ENCODE measurements around the gene MYO9A.
A peak's percentile ranks its signal among the peaks of the same experiment; 100 is the strongest.

MYO9A gene

DNA sequence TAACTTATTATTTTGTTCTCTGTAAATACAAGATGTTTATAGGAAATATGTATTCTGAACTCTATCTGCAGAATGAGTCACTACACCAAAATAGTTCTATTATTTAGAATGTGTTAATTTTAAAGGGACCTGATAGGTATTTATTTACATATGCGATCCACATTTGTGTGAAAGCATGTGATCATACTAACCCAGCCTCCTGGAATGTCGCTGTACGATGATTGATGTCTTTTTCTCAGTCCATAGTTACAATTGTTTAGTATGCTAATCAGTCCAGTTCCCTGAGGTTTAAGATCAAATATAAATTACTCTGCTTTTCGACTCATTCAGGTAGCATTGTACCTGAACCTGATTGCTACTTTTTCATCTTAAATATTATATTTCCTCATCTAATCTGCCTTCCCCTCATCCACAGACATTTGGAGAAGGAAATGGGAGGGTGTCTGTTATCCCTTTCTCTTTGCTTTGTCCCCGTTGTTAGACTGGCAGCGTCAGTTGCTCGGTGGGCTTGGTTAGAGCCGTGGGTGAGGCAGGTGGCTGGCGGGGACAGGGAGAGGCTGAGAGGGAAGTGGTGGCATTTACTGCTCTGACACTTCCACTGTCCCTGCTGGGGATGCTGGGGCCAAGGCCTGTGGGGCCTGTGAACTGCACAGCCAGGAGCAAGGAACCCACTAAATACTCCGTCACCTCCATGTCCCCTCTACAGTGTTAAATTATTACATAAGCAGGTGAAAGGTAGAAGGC, 335.4 kb downstream of the MYO9A start:
- DNase-seq (ENCODE audit: low read depth in 3 of 3): no peak

DNA sequence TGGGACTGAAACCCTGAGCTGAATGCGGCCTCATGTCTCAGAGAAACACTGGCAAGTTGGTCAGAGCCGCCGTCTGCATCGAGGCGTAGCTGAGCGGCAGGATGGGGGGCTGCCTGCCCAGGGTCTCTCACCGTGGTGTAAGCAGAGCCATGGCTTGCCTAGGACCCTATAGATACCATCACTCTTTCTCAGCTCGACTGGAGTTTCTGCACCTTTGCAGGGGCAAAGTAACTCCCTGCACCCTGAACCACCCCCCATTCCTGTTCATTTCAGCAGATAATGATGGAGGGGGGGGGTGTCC, 336.0 kb downstream of the MYO9A start:
- DNase-seq (ENCODE audit: low read depth in 3 of 3): no peak

DNA sequence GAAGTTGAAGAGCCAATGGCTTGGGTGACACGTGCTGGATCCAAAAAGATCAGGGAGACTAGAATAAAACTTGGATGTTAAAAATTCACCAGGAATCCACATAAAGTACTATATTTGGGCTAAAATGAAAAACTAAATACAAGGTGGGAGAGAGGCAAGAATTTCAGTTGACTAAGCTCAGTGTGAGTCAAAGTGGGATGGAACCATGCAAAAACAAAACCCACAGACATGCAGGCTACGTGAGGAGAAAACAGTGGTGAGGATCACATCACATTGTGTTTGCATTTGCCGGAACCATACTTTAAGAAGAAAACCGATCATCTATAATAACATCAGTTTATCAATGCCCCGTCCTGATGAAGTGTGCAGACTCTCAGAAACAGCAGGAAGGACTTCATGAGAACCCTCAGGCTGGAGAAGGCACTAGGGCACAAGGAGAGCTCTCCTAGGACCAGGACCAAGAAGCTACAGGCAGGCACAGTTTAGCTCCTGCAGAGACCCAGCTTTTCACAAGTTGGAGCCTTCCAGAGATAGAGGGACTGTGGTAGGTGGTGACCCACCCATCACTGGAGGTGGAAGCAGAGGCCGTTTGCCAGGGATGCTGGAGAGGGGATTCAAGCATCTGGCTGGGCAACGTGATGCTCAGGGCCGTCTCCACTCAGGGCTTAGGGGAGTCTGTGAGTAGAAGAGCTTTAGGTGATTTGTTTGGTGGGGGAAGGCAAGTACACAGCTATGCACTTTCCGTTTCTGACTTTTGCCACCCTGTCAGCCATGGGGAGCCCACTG, 336.6 kb downstream of the MYO9A start:
- no peak for DNase-seq (ENCODE audit: low read depth in 3 of 3)

DNA sequence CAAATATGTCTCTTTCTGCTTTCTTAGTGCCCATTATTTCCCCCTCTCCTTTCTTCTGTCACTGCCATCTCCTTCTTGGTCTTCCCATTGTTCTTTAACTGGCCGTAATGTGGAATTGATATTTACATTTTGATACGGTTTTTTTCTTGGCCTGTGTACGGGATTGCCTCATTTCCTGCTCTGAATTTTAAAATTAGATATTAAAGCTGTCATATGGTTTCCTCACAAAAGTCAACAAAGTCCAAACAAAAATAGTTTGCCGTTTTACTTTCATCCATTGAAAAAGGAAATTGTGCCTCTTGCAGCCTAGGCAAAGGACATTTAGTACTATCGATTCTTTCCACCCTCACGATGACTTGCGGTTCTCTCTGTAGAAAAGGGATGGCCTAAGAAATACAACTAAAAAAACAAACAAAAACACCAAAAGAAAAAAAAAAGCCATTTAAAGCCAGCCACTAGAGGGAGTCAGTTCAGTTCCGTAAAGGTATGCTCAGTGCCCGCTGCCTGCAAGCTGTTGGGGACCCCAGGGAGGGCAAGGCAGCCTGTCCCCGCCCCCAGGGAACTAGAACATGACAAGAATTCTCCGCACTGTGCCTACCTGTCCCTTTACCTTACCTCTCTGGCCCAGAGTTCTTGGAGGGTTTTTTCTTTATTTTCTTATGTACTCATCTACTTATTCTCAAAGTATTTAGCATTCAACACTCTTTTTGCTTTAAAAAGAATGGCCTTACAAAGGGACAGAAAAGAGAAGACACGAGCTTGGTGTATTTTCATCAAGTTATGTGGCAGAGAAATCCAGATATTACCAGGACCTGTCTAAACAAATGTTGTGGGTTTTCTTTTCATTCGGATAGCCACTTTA, 337.6 kb downstream of the MYO9A start:
- peak in 1 of 3 experiments; percentile 5 for DNase-seq (ENCODE audit: low read depth in 3 of 3)

DNA sequence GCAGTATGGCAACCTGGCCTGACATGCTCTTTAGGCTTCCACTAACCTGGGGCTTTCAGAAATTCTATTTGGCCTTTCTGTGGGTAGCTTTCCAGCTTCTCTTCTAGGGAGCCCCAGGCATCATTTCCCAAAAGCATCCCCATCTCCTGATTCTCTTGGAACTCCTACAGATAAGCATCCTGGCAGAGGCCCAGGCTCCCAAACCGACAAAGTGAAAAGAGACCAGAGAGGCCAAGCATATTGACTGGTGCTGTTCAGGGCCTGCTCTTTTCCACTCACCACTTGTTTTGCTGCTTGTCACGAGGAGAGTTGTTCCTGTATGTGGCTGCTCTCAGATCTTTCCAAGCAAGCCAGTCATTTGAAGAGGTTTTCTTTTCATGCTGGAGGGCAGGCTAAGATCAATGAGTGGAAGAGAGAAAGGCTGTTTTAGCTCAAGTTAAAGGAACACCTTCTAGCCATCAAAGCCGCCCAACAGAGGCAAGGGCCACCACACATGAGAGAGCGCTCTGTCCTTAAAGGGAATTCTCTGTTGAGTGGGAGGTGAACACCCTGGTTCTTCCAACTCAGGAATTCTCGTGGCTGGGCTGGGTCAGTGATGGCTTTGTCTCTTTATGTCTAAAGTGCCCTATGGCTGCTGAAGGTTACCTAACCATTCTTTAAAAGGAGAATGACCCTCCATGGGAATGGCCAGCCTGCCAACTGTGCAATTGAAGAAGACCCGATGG, 338.7 kb downstream of the MYO9A start:
- no peak for DNase-seq (ENCODE audit: low read depth in 3 of 3)

DNA sequence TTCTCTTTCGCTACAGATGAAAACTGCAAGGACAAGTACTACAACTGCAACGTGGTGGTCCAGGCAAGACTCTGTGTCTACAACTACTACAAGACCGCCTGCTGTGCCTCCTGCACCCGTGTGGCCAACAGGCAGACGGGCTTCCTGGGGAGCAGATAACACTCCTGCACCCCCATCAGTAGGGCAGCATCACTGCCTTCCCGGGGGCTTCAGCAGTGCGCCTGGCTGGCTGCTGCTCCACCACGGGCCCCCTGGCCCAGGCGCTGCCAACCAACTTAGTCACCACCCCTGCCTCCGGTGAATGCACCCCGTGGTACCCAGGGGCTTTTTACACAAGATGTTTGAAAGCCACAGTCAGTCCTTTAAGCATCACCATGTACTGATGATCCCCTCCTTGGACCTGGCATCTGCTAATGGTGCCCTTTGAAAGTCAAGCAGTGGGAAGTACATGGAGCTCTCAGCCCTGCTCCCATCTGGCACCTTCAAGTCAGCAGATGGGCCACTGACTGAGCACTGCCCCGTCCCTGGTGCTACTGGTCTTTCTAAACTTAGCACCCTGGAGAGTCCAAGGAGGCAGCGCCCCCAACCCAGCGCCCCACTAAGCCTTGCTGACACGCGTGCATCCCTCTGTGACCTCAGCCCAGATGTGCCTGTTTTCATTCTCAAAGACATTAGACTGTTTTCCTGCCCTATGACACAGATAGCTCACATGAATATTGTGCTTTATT, 340.6 kb downstream of the MYO9A start:
- DNase-seq (ENCODE audit: low read depth in 3 of 3): no peak

DNA sequence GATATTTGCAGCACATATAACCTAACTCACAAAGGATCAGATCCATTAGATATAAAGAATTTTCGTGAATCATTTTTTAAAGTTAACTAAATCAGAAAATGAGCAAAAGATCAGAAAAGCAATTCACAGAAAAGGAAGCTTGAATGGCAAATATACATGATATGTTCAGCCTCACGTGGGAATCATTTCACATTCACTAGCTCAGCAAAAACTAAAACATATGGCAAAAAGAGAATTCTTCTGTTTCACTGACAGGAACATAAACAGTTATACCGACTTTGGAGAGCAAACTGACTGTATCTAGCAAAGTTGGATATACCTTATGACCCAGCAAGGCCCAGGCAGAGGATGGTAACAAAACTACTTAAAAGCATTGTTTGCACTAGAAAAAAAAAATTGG, 341.6 kb downstream of the MYO9A start:
- no peak for DNase-seq (ENCODE audit: low read depth in 3 of 3)

DNA sequence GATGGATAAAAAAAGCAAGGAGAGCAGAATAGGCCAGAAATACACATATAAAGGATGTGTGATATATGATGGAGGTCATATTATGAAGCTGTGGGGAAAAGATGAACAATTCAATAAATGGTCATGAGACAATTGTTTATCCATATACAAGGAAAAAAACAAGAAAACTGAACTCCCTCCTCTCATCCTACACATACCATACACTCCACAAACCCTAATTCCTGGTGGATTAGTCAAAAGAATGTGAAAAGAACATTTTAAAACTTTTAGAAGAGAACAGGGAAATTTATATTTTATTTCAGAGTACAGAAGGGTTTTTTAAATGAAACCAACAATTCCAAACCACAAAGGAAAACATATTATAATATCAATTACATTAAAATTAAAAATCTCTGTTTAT, 342.1 kb downstream of the MYO9A start:
- no peak for DNase-seq (ENCODE audit: low read depth in 3 of 3)

DNA sequence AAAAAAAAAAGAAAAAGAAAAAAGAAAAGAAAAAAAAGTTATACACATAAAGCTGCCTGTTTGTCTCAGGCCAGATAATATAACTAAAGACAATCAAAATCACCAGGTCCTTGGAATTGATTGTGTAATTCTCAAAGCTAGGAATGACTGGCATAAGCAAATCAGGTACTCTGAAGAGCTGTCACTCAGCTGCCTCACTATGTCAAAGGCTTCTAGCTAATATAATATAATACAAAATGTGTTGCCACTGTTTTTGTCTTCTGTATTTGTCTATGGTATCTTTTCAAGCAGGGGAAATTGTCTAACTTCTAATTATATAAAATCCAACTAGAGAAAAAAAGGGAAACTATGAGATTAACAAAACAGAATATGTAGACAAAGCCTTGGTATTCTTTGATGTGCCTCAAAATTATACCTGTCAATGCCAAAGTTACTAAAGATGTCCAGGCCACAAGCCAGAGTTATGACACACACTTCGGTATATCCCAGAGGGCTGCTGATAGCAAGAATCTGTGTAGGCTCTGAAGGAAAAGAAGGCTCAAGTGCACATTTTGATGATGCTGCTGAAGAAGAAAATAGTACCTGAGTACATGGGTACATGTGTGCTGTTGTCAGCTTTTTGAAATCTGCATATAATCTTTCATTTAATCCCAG, 344.6 kb downstream of the MYO9A start:
- no peak for DNase-seq (ENCODE audit: low read depth in 3 of 3)
